HEK293T (cell line): ENCODE results near the gene ANAPC15.

Source experiments
- CTCF ChIA-PET: fragments of 350-600 bp; formaldehyde crosslinking; extraction: SDS; loops from one replicate; lab custom pipeline; 2021; ENCODE audit warnings: antibody characterized with exemption, inconsistent platforms; lab: Yijun Ruan, JAX
- POLR2A ChIA-PET: fragments of 350-600 bp; formaldehyde crosslinking; extraction: SDS; loops from one replicate; lab custom pipeline; 2020; ENCODE audit warnings: antibody characterized with exemption, inconsistent platforms; lab: Yijun Ruan, JAX
- DNase-seq: peaks from one replicate; pipeline ENCODE4 v3.0.0; 2012; ENCODE audit warnings: mixed read lengths; ENCODE audit errors: extremely low spot score
- ARNT ChIP-seq: fragments of 450-650 bp; IDR thresholded peaks from 2 replicates; pipeline ENCODE4 v1.6.1; 2017; ENCODE audit warnings: mild to moderate bottlenecking
- BHLHE40 ChIP-seq: fragments of 450-650 bp; IDR thresholded peaks from 2 replicates; pipeline ENCODE4 v1.6.1; 2016; ENCODE audit warnings: mild to moderate bottlenecking, moderate library complexity, borderline replicate concordance
- CTBP1 ChIP-seq: fragments of 450-650 bp; IDR thresholded peaks from 2 replicates; pipeline ENCODE4 v1.6.1; 2016; ENCODE audit warnings: borderline replicate concordance
- ELF4 ChIP-seq: fragments of 450-650 bp; IDR thresholded peaks from 2 replicates; pipeline ENCODE4 v1.6.1; 2017; ENCODE audit warnings: antibody characterized with exemption
- FOXA1 ChIP-seq: fragments of 450-650 bp; IDR thresholded peaks from 2 replicates; pipeline ENCODE4 v1.6.1; 2016; ENCODE audit warnings: mild to moderate bottlenecking
- FOXK2 ChIP-seq: fragments of 450-650 bp; IDR thresholded peaks from 2 replicates; pipeline ENCODE4 v1.6.1; 2016; ENCODE audit warnings: mild to moderate bottlenecking
- FOXM1 ChIP-seq: fragments of 450-650 bp; IDR thresholded peaks from 2 replicates; pipeline ENCODE4 v1.6.1; 2017; ENCODE audit warnings: mild to moderate bottlenecking, borderline replicate concordance
- HDGF ChIP-seq: fragments of 450-650 bp; IDR thresholded peaks from 2 replicates; pipeline ENCODE4 v1.6.1; 2017; ENCODE audit warnings: antibody characterized with exemption, borderline replicate concordance
- L3MBTL2 ChIP-seq: fragments of 450-650 bp; conservative IDR thresholded peaks from 2 replicates; pipeline ENCODE4 v1.6.1; 2016; ENCODE audit warnings: mild to moderate bottlenecking
- LEF1 ChIP-seq: fragments of 450-650 bp; IDR thresholded peaks from 2 replicates; pipeline ENCODE4 v1.6.1; 2017; ENCODE audit warnings: mild to moderate bottlenecking, borderline replicate concordance
- NFRKB ChIP-seq: fragments of 450-650 bp; IDR thresholded peaks from 2 replicates; pipeline ENCODE4 v1.6.1; 2016; ENCODE audit warnings: mild to moderate bottlenecking, moderate library complexity
- PKNOX1 ChIP-seq: fragments of 450-650 bp; IDR thresholded peaks from 2 replicates; pipeline ENCODE4 v1.6.1; 2016
- SP1 ChIP-seq: fragments of 450-650 bp; IDR thresholded peaks from 2 replicates; pipeline ENCODE4 v1.6.1; 2017
- SUZ12 ChIP-seq: fragments of 450-650 bp; IDR thresholded peaks from 2 replicates; pipeline ENCODE4 v1.6.1; 2016; ENCODE audit warnings: mild to moderate bottlenecking
- TARDBP ChIP-seq: fragments of 450-650 bp; IDR thresholded peaks from 2 replicates; pipeline ENCODE4 v1.6.1; 2016
- ZNF384 ChIP-seq: fragments of 450-650 bp; IDR thresholded peaks from 2 replicates; pipeline ENCODE4 v1.6.1; 2016

ANAPC15 gene

GRCh38 chr11:72078477-72078876 is 34.0 kb downstream of the ANAPC15 start:
- DNase-seq = no peak
- no peak for TF ChIP-seq FOXM1
- ChIA-PET CTCF (interaction anchor here (0.7 to 1.2 kb wide), 3 partner anchors 13 to 336 kb away, joined by 3 to 4 read pairs (median 3); no protein-coding TSS in a partner anchor), POLR2A (interaction anchor here (1.2 kb wide), 1 partner anchor 9 kb away, joined by 3 read pairs; no protein-coding TSS in a partner anchor)

- POLR2A ChIA-PET = no interaction called here
- CTCF ChIA-PET = no interaction called here
- TF ChIP-seq BHLHE40 (no peak), LEF1 (no peak), PKNOX1 (no peak), ELF4 (no peak), ARNT (no peak), FOXK2 (no peak), TARDBP (no peak), SP1 (no peak), SUZ12 (no peak), L3MBTL2 (no peak), NFRKB (no peak), ZNF384 (no peak), CTBP1 (no peak), FOXA1 (no peak), HDGF (no peak), FOXM1 (no peak)
- no peak for DNase-seq
These were observed 36.7 kb downstream of the ANAPC15 start for GRCh38 chr11:72075756-72076155.

- no peak for DNase-seq
- CTCF ChIA-PET = interaction anchor here (0.6 kb wide), 1 partner anchor 129 kb away, joined by 4 read pairs; no protein-coding TSS in a partner anchor
- POLR2A ChIA-PET = interaction anchor here (1.1 to 1.2 kb wide), 2 partner anchors 10 to 16 kb away, joined by 3 read pairs; no protein-coding TSS in a partner anchor
- TF ChIP-seq CTBP1 (no peak), SUZ12 (no peak), ELF4 (no peak), FOXA1 (no peak), NFRKB (no peak), LEF1 (no peak), TARDBP (no peak), FOXK2 (no peak), SP1 (no peak), FOXM1 (no peak), HDGF (no peak), BHLHE40 (no peak), ZNF384 (no peak), PKNOX1 (no peak), ARNT (no peak), L3MBTL2 (no peak)
These were observed 37.4 kb downstream of the ANAPC15 start for GRCh38 chr11:72075109-72075508.

- POLR2A ChIA-PET = no interaction called here
- TF ChIP-seq FOXM1 (no peak), ARNT (no peak), PKNOX1 (no peak), SP1 (no peak), LEF1 (no peak), ELF4 (no peak), L3MBTL2 (no peak), ZNF384 (no peak), NFRKB (no peak), SUZ12 (no peak), TARDBP (no peak), FOXA1 (no peak), FOXK2 (no peak), HDGF (no peak)
- no peak for DNase-seq
- CTCF ChIA-PET = no interaction called here
These were observed 40.1 kb downstream of the ANAPC15 start for GRCh38 chr11:72072348-72072747.

- ChIA-PET CTCF (interaction anchor here (1.0 kb wide), 1 partner anchor 361 kb away, joined by 4 read pairs; no protein-coding TSS in a partner anchor), POLR2A (no interaction called here)
- TF ChIP-seq FOXK2 (no peak), ZNF384 (no peak), ELF4 (no peak), FOXM1 (no peak), BHLHE40 (no peak), PKNOX1 (no peak)
- no peak for DNase-seq
These were observed 42.0 kb downstream of the ANAPC15 start for GRCh38 chr11:72070491-72070890.

- DNase-seq = no peak
- ChIA-PET CTCF (no interaction called here), POLR2A (interaction anchor here (0.8 to 1.3 kb wide), 2 partner anchors 9 to 11 kb away, joined by 3 read pairs; no protein-coding TSS in a partner anchor)
- no peak for TF ChIP-seq LEF1
- no peak for TF ChIP-seq CTBP1
- no peak for TF ChIP-seq FOXK2
- no peak for TF ChIP-seq FOXM1
- TF ChIP-seq NFRKB = no peak
- no peak for TF ChIP-seq SUZ12
- no peak for TF ChIP-seq ELF4
- no peak for TF ChIP-seq SP1
- no peak for TF ChIP-seq BHLHE40
- TF ChIP-seq HDGF = no peak
- TF ChIP-seq FOXA1 = no peak
- no peak for TF ChIP-seq PKNOX1
- no peak for TF ChIP-seq L3MBTL2
- no peak for TF ChIP-seq ZNF384
- TF ChIP-seq TARDBP = no peak
- TF ChIP-seq ARNT = no peak
These were observed 42.7 kb downstream of the ANAPC15 start for GRCh38 chr11:72069787-72070251.
